GM18951 (cell line): ENCODE measurements around the gene PPCDC.

ENCODE experiments used
- POLR2A ChIP-seq: IDR thresholded peaks from 4 replicates; pipeline ENCODE4 v1.6.1; 2011; ENCODE audit warnings: mild to moderate bottlenecking; ENCODE audit not compliant: insufficient read length, insufficient read depth; ENCODE audit errors: extremely low read depth
- in situ Hi-C: fragments of 300-500 bp; cut with MboI; formaldehyde crosslinking; loops from one replicate; pipeline ENCODE4 v1.12.0; 2022; ENCODE audit warnings: low sequenced_read_pairs, mixed read lengths, inconsistent platforms; ENCODE audit not compliant: unreplicated experiment

PPCDC gene

DNA sequence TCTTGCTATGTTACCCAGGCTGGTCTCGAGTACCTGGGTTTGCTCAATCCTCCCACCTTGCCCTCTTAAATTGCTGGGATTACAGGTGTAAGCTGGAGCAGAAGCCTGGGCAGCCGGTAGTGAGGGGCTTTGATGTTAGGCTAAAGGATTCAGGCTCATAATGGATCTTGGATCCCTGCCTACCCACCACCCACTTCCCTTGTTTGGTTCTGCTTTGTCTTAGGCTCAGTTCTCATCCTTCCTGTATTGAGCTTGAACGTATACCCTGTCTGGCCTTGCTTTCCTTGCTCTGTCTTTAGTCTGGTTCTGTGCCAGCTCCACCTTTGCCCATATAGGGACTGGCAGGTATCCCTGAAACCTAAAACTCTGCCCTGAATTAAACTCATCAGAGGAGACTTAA lies 1.7 kb downstream of the PPCDC start:
- in situ Hi-C loops, result loop anchor here (5.0 kb wide), 2 partner anchors 177 to 277 kb away; partner anchors contain the start of gene C15orf39
- TF ChIP-seq POLR2A, result no peak

DNA sequence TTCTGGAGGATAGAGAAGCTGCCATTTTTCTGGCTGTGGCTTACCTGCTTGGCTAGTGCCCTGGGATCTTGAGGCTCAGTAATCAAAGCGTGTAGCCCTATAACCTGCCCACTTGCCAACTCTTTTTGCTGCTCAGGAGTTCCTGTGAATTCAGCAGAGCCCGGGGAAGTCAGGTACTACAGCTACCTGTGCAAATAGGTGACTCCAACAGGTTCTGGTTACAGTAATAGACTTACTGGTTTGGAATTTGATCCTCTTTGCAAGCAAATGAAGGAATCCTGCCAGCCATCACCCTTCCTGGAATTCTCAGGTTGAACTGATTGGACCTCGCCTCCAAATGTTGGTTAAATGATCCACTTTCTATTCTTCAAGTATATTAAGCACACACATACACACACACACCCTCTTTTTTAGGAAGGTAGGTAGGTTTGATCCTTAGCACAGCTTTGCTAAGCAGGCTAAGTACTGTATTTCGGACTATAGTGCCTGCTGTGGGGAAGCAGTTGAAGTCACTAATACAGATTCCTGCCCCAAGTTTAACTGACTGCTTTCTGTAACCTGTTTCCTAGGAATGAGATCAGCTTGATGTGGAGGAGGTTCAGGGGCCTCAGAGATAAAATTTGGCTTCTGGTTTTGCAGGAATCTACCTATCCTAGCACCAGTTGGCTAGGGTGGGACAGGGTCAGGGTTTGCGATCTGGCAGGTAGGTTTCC lies 2.3 kb downstream of the PPCDC start:
- in situ Hi-C loops, result loop anchor here (5.0 kb wide), 2 partner anchors 177 to 277 kb away; partner anchors contain the start of gene C15orf39
- TF ChIP-seq POLR2A, result no peak

DNA sequence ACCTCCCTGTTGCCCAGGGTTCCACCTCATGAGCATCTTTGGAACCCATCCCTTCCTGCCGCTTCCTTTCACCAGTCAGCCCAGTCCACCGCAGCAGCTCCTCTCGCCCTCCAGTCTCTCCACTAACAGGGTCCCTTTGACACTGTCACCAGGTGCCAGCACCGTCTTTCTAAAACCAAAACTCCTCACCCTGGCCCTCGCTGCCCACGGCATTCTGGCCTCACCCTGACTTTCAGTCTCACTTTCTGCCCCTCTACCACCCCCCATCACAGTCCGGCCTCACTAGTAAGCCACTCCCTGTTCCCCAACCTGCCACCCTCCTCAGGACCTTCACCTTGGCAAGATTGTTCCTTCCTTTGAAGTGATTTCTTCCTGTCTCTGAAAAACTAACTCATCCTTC lies 4.2 kb downstream of the PPCDC start:
- TF ChIP-seq POLR2A, result no peak
- in situ Hi-C loops, result loop anchor here (5.0 kb wide), 2 partner anchors 175 to 275 kb away; partner anchors contain the start of gene C15orf39

DNA sequence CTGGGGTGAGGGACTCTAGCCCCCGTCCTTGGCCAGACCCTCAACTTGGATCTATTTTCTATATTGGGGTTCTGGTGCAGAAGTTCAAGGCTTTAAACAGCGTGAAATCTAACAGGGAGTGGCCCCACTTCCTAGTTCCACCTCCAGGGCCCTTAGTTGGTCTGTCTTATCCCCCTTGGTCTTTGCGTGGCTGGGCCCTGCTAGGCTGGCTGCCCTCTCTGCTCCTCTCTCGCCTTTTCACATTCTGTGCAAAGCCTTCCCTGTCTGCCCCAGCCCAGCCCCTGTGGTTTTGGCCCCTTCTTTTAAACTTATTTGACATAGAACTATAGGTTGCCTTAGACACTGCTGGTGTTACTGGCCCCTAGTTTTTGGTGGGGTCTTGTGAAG lies 5.6 kb downstream of the PPCDC start:
- in situ Hi-C loops, result loop anchor here (5.0 kb wide), 2 partner anchors 173 to 273 kb away; partner anchors contain the start of gene C15orf39
- no peak for TF ChIP-seq POLR2A

DNA sequence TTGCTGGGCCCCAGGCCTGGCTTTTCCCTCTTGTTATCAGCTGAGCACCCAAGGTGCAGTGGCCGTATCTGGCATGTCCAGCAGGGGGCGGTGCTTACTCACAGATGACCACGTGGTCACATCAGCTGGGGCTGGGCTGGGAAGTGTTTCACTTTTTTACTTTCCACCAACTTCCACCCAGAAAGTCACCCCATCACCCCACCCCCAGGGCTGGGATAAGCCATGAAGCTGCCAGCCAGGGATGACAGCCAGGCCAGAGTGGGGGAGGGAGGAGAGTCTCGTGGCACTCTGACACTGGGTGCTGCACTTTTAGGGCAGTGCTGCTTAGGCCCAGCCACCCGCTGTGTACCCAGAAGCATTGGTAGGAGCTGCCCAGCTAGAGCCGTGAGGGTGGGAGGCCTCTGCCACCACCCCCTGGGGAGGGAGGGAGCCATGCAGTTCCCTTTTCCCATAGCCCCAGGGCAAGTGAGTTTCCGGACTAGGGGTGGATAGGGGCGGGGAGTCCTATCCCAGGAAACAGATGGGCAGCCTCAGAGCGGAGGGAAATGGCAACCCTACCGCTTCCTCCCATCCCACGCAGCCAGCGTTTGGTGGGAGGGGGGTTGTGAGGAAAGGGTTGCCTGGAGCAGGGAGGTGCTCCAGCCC lies 6.1 kb downstream of the PPCDC start:
- in situ Hi-C loops, result loop anchor here (5.0 kb wide), 2 partner anchors 173 to 273 kb away; partner anchors contain the start of gene C15orf39

DNA sequence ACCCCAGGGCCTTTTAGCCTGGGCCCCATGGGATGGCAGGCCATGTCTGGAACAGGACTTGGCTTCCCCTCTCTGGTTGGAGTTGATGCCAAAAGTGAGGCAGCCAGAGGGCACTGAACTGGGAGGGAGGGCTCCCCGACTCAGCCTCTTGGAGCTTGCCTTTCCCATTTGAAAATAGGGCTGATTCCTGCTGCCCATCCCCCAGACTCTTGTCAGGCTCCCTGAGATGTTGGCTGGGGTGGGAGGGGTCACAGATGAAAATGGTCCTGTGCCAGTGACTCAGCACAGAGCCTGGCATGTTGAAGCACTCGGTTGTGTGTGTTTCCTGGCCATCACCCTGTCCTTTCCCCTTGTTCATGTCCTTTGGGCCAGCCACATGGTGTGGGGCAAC lies 6.6 kb downstream of the PPCDC start:
- in situ Hi-C loops, result no loop called here
- TF ChIP-seq POLR2A, result no peak

More for the DNA sequence above, 6.1 kb downstream of the PPCDC start:
- no peak for TF ChIP-seq POLR2A

DNA sequence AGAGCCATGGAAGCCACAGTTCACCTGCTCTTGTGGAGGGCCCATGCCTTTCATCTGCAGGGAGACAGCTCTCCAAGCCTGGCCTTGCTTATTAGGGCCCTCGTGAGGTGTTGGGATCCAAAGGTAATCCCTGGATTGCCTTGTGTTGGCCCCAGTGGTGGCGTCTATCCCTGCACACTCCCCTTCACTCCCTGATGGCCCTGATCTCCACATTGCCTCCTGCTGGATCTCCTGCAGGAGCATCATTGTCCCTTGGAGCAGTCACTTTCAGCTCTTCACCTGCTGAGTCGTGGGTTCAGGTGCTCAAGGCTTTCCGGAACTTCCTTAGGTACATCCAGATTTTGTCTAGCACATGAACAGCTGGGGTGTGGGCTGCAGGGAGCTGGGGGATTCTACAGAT lies 7.0 kb downstream of the PPCDC start:
- in situ Hi-C loops, result no loop called here

DNA sequence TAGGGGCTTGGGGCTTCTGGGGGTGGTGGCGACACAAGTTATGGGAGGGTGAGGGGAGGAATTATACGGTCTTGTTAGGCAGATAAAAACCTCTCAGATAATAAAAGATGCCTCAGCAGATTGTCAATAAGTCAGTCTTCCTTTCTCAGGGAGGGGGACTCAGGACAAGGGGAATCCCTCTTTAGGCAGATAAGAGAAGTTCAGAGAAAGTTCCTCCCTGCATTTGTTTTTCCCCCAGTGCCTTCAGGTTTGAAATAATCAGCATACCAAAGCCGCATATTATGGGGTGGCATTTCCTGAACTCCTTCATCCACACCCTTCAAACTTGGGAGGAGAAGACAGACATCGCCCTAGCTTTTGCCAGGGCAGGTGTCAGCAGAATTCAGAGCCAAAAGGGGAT lies 8.5 kb downstream of the PPCDC start:
- no peak for TF ChIP-seq POLR2A
- in situ Hi-C loops, result no loop called here

More for the DNA sequence above, 7.0 kb downstream of the PPCDC start:
- no peak for TF ChIP-seq POLR2A

DNA sequence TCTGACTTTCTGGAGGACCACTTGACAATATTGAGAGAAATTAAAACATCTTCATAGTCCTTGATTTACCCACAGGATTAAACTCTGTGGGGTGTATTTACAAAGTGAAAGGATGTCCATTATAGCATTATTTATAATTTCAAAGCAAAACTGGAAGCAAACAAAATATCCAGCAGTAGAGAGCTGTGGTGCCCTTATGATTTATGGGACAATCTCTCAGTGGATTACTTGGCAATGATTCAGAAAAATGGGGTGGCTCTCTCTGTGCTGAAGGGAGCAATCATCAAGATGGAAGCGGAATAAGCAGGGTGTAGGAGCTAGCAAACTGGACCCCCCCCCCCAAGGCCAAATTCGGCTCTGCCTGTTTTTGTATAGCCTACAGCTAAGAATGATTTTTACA lies 9.0 kb downstream of the PPCDC start:
- in situ Hi-C loops, result no loop called here

DNA sequence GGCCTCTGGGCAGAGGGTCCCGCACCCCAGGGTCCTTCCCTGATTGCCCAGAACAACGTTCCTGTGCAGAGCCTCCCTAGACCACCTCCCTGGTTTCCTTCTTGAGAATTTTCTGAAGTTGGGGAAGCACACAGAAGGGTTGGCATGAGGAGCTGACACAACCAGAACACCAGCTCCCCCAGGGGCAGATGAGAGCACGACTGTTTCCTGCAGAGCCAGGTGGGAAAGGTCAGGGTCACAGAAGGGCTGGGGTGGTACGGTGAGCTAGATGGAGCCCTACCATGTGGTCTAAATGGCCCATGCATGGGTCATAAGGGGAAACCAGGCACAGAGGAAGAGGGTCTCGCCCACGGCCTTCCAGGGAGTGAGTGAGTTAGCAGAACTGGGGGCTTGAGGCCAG lies 10.4 kb downstream of the PPCDC start:
- no peak for TF ChIP-seq POLR2A
- in situ Hi-C loops, result no loop called here

More for the DNA sequence above, 9.0 kb downstream of the PPCDC start:
- no peak for TF ChIP-seq POLR2A

DNA sequence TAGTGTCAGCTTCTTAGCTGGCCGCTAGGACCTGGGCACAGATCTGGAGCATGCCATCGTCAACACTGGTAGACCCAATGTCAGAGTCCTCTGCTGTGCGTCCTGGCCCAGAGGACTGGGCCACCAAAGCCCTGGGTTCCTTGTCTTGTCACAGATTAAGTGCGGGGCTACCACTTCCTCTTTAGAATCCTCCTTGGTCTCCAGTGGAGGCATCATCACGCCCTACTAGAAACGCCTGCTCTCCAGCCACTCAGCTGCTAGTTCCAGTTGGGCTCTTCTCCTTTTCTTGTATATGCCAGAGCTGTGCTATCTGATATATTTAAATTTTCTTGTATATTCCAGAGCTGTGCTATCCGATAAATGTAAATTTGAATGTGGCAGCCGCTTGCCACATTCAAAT lies 11.2 kb downstream of the PPCDC start:
- in situ Hi-C loops, result no loop called here
- no peak for TF ChIP-seq POLR2A

DNA sequence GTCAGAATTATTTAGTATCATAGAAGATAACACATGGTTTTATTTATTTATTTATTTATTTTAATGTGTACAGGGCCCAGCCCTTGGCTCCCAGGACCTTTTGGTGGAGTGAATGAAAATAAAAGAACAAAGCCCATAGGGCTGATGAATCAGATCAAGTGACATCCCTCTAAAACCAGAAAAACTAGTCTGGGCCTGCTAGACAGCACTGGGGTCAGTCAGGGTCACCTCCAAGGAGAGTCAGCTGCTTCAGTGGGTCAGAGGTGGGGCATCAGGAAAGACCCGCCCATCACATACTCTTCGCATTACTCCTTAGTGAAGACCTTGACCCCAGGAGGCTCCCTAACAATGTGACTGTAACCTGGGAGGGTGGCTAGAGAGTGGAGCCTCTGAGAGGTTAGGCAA lies 12.8 kb downstream of the PPCDC start:
- in situ Hi-C loops, result no loop called here
- TF ChIP-seq POLR2A, result no peak

DNA sequence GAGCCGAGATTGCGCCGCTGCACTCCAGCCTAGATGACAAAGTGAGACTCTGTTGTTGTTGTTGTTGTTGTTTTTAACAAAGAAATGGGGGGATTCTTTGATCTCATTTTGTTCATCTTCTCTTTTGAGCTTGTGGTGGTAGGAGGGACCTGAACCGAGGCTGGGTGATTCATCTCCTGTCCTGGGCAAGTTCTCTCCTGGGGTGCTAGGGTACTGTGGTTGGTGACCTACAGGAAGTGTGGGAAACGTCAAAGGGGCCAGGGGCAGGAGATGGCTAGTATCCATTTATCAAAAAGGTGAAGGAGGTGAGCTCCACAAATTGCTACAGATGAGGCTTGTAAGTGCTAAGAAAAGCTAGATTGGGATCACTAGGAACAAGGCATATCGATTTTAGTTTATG lies 14.3 kb downstream of the PPCDC start:
- in situ Hi-C loops, result no loop called here
- TF ChIP-seq POLR2A, result no peak

DNA sequence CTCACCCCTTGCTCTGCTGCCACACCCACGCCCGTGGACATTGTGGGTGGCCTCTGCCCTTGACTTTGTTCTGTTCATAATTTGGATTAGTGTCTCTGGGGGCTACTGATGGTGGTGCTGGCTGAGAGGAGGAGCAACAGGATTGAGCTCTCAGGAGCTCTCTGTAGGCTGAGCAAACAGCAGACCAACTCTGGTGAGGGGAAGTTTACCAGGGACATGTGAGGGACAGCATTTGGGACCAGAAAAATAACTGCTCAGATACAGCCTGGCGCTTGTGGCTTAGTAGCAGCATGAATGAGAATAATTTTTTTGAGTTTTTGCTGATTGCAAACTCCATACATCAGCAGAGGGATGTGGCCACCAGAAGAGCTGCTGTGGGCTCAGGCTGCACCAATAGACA lies 14.8 kb downstream of the PPCDC start:
- in situ Hi-C loops, result no loop called here
- TF ChIP-seq POLR2A, result no peak

DNA sequence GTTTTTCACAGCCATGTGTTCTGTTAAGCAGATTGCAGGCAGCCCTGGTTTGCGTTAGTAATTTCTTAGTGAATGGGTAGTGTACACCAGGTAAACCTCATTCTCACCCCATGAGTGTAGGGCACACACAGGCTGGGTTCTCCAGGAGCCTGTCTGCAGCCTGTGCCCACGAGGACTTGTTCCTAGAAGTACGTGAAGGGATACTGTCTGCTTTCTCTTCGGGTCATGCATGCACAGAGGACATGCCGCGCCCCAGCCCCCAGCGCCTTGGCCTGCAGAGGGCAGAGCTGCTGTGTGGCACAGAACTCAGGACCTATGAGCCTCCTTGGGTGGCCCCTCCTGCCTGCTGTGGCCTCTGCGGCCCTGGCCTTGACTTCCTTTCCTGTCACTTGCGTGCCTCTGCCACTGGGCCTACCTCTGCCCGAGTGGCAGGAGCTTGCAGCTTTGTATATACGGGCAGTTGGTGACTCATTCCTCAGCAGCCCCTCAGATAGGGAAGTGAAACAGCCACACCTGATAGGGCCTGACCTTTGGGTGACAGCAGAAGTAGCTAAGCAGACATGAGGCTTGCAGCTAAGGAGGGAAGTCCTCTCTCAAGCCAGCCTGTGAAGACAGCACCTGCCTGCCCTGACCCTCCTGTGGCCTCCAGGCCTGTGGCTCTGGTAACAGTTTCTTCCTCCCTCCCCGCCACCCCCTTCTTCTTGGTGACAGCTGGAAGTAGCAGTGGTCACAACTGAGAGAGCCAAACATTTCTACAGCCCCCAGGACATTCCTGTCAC lies 19.5 kb downstream of the PPCDC start:
- peak; percentile 50 for TF ChIP-seq POLR2A
- in situ Hi-C loops, result no loop called here
